RWPE2 (cell line): ENCODE data around the gene TECPR2.

Experiments used
- ATAC-seq: fragments of 200-7000 bp; cut with Tn5 transposase; 3 replicates; pipeline ENCODE4 v1.9.1; 2021; ENCODE audit warnings: low read depth
- DNase-seq: peaks from one replicate; pipeline ENCODE4 v3.0.0-alpha.2; 2020; ENCODE audit warnings: low spot score
- H3K27ac ChIP-seq: fragments of 450-650 bp; 2 replicates; pipeline ENCODE4 v1.5.1; 2017; ENCODE audit warnings: mild to moderate bottlenecking; ENCODE audit not compliant: poor library complexity, severe bottlenecking
- H3K27me3 ChIP-seq: fragments of 250-450 bp; sonication (Bioruptor Pico); 2 replicates; pipeline ENCODE4 v1.5.1; 2021; ENCODE audit warnings: mild to moderate bottlenecking, moderate library complexity; ENCODE audit not compliant: insufficient read depth, poor library complexity, severe bottlenecking
- H3K36me3 ChIP-seq: fragments of 250-450 bp; sonication (Bioruptor Pico); 2 replicates; pipeline ENCODE4 v1.5.1; 2020; ENCODE audit warnings: low read depth, mild to moderate bottlenecking, moderate library complexity
- H3K4me1 ChIP-seq: fragments of 250-450 bp; sonication (Bioruptor Pico); 2 replicates; pipeline ENCODE4 v1.5.1; 2021; ENCODE audit warnings: mild to moderate bottlenecking, moderate library complexity; ENCODE audit not compliant: insufficient read depth, poor library complexity, severe bottlenecking
- H3K4me3 ChIP-seq: fragments of 250-450 bp; sonication (Bioruptor Pico); 2 replicates; pipeline ENCODE4 v1.5.1; 2021; ENCODE audit warnings: mild to moderate bottlenecking, moderate library complexity; ENCODE audit not compliant: severe bottlenecking
- H3K9me3 ChIP-seq: fragments of 250-450 bp; sonication (Bioruptor Pico); 2 replicates; pipeline ENCODE4 v1.5.1; 2021; ENCODE audit warnings: mild to moderate bottlenecking, moderate library complexity; ENCODE audit not compliant: severe bottlenecking
- CTCF ChIP-seq: fragments of 450-650 bp; IDR thresholded peaks from one replicate; pipeline ENCODE4 v1.5.1; 2017; ENCODE audit warnings: mild to moderate bottlenecking, moderate library complexity; ENCODE audit not compliant: poor library complexity, severe bottlenecking

The TECPR2 gene

GRCh38 chr14:102484316-102484715 is 121.6 kb downstream of the TECPR2 start:
- H3K27me3 ChIP-seq = no peaks in the 10 kb centered on the region
- no peaks in the 10 kb centered on the region for H3K36me3 ChIP-seq
- H3K9me3 ChIP-seq = no peaks in the 10 kb centered on the region
- TF ChIP-seq CTCF = no peak
- H3K27ac ChIP-seq = no peak overlapping the region
- ATAC-seq (no peak), DNase-seq (peak; percentile 58)
- H3K4me1 ChIP-seq = peaks cover 17% of the 10 kb centered on the region
- no peak overlapping the region for H3K4me3 ChIP-seq

GRCh38 chr14:102485693-102486512 is 123.2 kb downstream of the TECPR2 start:
- H3K27me3 ChIP-seq = no peaks in the 10 kb centered on the region
- no peak for ATAC-seq
- no peaks in the 10 kb centered on the region for H3K36me3 ChIP-seq
- peaks cover 17% of the 10 kb centered on the region for H3K4me1 ChIP-seq
- peak; percentile 38 for DNase-seq
- no peak overlapping the region for H3K27ac ChIP-seq
- no peak for TF ChIP-seq CTCF
- no peaks in the 10 kb centered on the region for H3K9me3 ChIP-seq
- H3K4me3 ChIP-seq = no peak overlapping the region

GRCh38 chr14:102486513-102487203 is 123.9 kb downstream of the TECPR2 start:
- peak; percentile 40 for DNase-seq
- TF ChIP-seq CTCF = no peak
- no peaks in the 10 kb centered on the region for H3K36me3 ChIP-seq

GRCh38 chr14:102487204-102487577 is 124.5 kb downstream of the TECPR2 start:
- peak; percentile 6 for DNase-seq
- Histone ChIP-seq H3K27ac (no peak overlapping the region), H3K4me3 (no peak overlapping the region), H3K36me3 (no peaks in the 10 kb centered on the region), H3K27me3 (no peaks in the 10 kb centered on the region), H3K4me1 (peaks cover 18% of the 10 kb centered on the region), H3K9me3 (no peaks in the 10 kb centered on the region)
- TF ChIP-seq CTCF = no peak
- ATAC-seq = no peak

More at GRCh38 chr14:102486513-102487203, 123.9 kb downstream of the TECPR2 start:
- Histone ChIP-seq H3K27ac (no peak overlapping the region), H3K4me3 (no peak overlapping the region), H3K4me1 (peaks cover 21% of the 10 kb centered on the region), H3K27me3 (no peaks in the 10 kb centered on the region), H3K9me3 (no peaks in the 10 kb centered on the region)
- ATAC-seq = no peak
